Smooth muscle cell (in vitro differentiated cells): ENCODE data around the gene CTPS2. TPM values are rescaled to one million over a fixed set of nuclear protein-coding genes. Genes with fewer than 3 reads are reported as not detected.

ENCODE experiments used
- DNase-seq: peaks from one replicate; lab custom pipeline; 2025; ENCODE audit not compliant: unreplicated experiment; lab: John Stamatoyannopoulos, UW
- H2AFZ ChIP-seq: fragments of 200-600 bp; sonication (generic); 2 replicates; pipeline ENCODE4 v1.6.0; 2016; ENCODE audit warnings: antibody characterized with exemption, low read depth, mild to moderate bottlenecking
- H3F3A ChIP-seq: fragments of 200-600 bp; sonication (generic); 2 replicates; pipeline ENCODE4 v1.6.0; 2017; ENCODE audit warnings: antibody characterized with exemption, low read depth
- H3K27ac ChIP-seq: fragments of 200-600 bp; sonication (generic); 2 replicates; pipeline ENCODE4 v1.5.1; 2016; ENCODE audit warnings: low read depth, mild to moderate bottlenecking
- H3K27me3 ChIP-seq: fragments of 200-600 bp; sonication (generic); 2 replicates; pipeline ENCODE4 v1.6.1; 2016; ENCODE audit warnings: low read depth, mild to moderate bottlenecking
- H3K36me3 ChIP-seq: fragments of 200-600 bp; sonication (generic); 2 replicates; pipeline ENCODE4 v1.5.1; 2016; ENCODE audit warnings: low read depth
- H3K4me1 ChIP-seq: fragments of 200-600 bp; sonication (generic); 2 replicates; pipeline ENCODE4 v1.5.1; 2016; ENCODE audit warnings: low read depth
- H3K4me2 ChIP-seq: fragments of 200-600 bp; sonication (generic); 2 replicates; pipeline ENCODE4 v1.6.0; 2016; ENCODE audit warnings: mild to moderate bottlenecking
- H3K4me3 ChIP-seq: fragments of 200-600 bp; sonication (generic); 2 replicates; pipeline ENCODE4 v1.5.1; 2016; ENCODE audit warnings: mild to moderate bottlenecking
- H3K79me2 ChIP-seq: fragments of 200-600 bp; sonication (generic); 2 replicates; pipeline ENCODE4 v1.6.0; 2016; ENCODE audit warnings: low read depth, mild to moderate bottlenecking
- H3K9ac ChIP-seq: fragments of 200-600 bp; sonication (generic); 2 replicates; pipeline ENCODE4 v1.6.0; 2016; ENCODE audit warnings: low read depth
- H3K9me3 ChIP-seq: fragments of 200-600 bp; sonication (generic); replicated peaks from 2 replicates; pipeline ENCODE4 v1.5.1; 2016; ENCODE audit warnings: low read depth
- H4K20me1 ChIP-seq: fragments of 200-600 bp; sonication (generic); 2 replicates; pipeline ENCODE4 v1.6.0; 2016; ENCODE audit warnings: low read depth
- CTCF ChIP-seq: fragments of 200-600 bp; sonication (generic); IDR thresholded peaks from 2 replicates; pipeline ENCODE4 v1.5.1; 2017; ENCODE audit warnings: borderline replicate concordance, mild to moderate bottlenecking, antibody characterized with exemption; ENCODE audit not compliant: insufficient read depth, poor library complexity, severe bottlenecking
- WGBS: methylation state at CpG from one replicate; pipeline ENCODE4 v1.1.7; 2016; ENCODE audit warnings: low lambda C conversion rate; 5-methylcytosine and 5-hydroxymethylcytosine counted together
- polyA plus RNA-seq: library from polyadenylated mRNA; unstranded; fragments of >200 nt; fragmentation: Nextera tagmentation; extraction: Ambion mirVana; gene quantifications from 2 replicates; pipeline ENCODE4 v1.2.1, GENCODE V29; 2016
- total RNA-seq: library from RNA; depleted of rRNA; stranded (reverse); fragments of >200 nt; gene quantifications from 2 replicates; pipeline ENCODE4 v1.2.3, GENCODE V29; 2014

The CTPS2 gene
- total and polyA plus RNA-seq, 2 experiments from 2014 or later = 19.4 to 37.1 TPM

- 86% methylated on average over 4 of the region's 4 CpGs for WGBS
- H3F3A ChIP-seq = no peaks in the 10 kb centered on the region
- no peaks in the 10 kb centered on the region for H3K4me1 ChIP-seq
- no peak overlapping the region for H3K4me3 ChIP-seq
- no peak overlapping the region for H2AFZ ChIP-seq
- no peak overlapping the region for H3K27ac ChIP-seq
- H3K9ac ChIP-seq = no peak overlapping the region
- no peaks in the 10 kb centered on the region for H4K20me1 ChIP-seq
- DNase-seq = no peak
- no peaks in the 10 kb centered on the region for H3K36me3 ChIP-seq
- no peaks in the 10 kb centered on the region for H3K27me3 ChIP-seq
- H3K9me3 ChIP-seq = no peaks in the 10 kb centered on the region
- no peak for TF ChIP-seq CTCF
- no peak overlapping the region for H3K4me2 ChIP-seq
- H3K79me2 ChIP-seq = no peaks in the 10 kb centered on the region
These were observed 144.8 kb downstream of the CTPS2 start for GRCh38 chrX:16567681-16568080.

- TF ChIP-seq CTCF = no peak
- H3K9ac ChIP-seq = no peak overlapping the region
- H3K27me3 ChIP-seq = no peaks in the 10 kb centered on the region
- no peaks in the 10 kb centered on the region for H4K20me1 ChIP-seq
- no peak for DNase-seq
- H3K4me1 ChIP-seq = no peaks in the 10 kb centered on the region
- no peaks in the 10 kb centered on the region for H3K79me2 ChIP-seq
- H3K27ac ChIP-seq = no peak overlapping the region
- WGBS = 85% methylated on average over 3 of the region's 3 CpGs
- no peaks in the 10 kb centered on the region for H3K9me3 ChIP-seq
- no peak overlapping the region for H3K4me3 ChIP-seq
- H3K4me2 ChIP-seq = no peak overlapping the region
- H3K36me3 ChIP-seq = no peaks in the 10 kb centered on the region
- no peaks in the 10 kb centered on the region for H3F3A ChIP-seq
- no peak overlapping the region for H2AFZ ChIP-seq
These were observed 145.9 kb downstream of the CTPS2 start for GRCh38 chrX:16566571-16566970.

GRCh38 chrX:16560173-16560572, 152.3 kb downstream of the CTPS2 start:
- no peak overlapping the region for H3K27ac ChIP-seq
- 91% methylated on average over 4 of the region's 4 CpGs for WGBS

More at GRCh38 chrX:16560173-16560572, 152.3 kb downstream of the CTPS2 start:
- no peaks in the 10 kb centered on the region for H3F3A ChIP-seq
- H3K4me3 ChIP-seq = no peak overlapping the region
- no peak overlapping the region for H2AFZ ChIP-seq
- H3K79me2 ChIP-seq = no peaks in the 10 kb centered on the region
- no peak for TF ChIP-seq CTCF
- no peaks in the 10 kb centered on the region for H3K27me3 ChIP-seq
- H3K9ac ChIP-seq = no peak overlapping the region
- H3K9me3 ChIP-seq = no peaks in the 10 kb centered on the region
- no peak overlapping the region for H3K4me2 ChIP-seq
- H3K4me1 ChIP-seq = no peaks in the 10 kb centered on the region
- DNase-seq = no peak
- no peaks in the 10 kb centered on the region for H4K20me1 ChIP-seq
- no peaks in the 10 kb centered on the region for H3K36me3 ChIP-seq
